Activated CD8-positive, alpha-beta memory T cell treated with anti-CD3 and anti-CD28 coated beads, Interleukin-2, amount 10 ng/mL, durations not matched to agents 7 days and 5 days (primary cell): ENCODE data around the gene CLDN5. TPM values are rescaled to one million over a fixed set of nuclear protein-coding genes. Genes with fewer than 3 reads are reported as not detected.

Experiments used
- ATAC-seq: fragments of 150-1000 bp; cut with Tn5 transposase; one replicate; pipeline ENCODE4 v1.10.0; 2021; ENCODE audit warnings: moderate library complexity
- CTCF ChIA-PET: fragments of 350-600 bp; sonication (Branson Sonifier 250); formaldehyde crosslinking; loops from one replicate; lab custom pipeline; 2021; ENCODE audit warnings: antibody characterized with exemption; lab: Charles Lee
- DNase-seq: peaks from one replicate; pipeline ENCODE4 v3.0.0-alpha.2; 2020
- H3K27ac Mint-ChIP-seq: one replicate; pipeline ENCODE4 v1.8.0; 2021; ENCODE audit warnings: mild to moderate bottlenecking, mixed read lengths
- H3K27me3 Mint-ChIP-seq: one replicate; pipeline ENCODE4 v1.8.0; 2021; ENCODE audit warnings: mixed read lengths
- H3K36me3 Mint-ChIP-seq: one replicate; pipeline ENCODE4 v1.8.0; 2021; ENCODE audit warnings: mild to moderate bottlenecking, mixed read lengths
- H3K4me1 Mint-ChIP-seq: one replicate; pipeline ENCODE4 v1.8.0; 2021; ENCODE audit warnings: mixed read lengths
- H3K4me3 Mint-ChIP-seq: one replicate; pipeline ENCODE4 v1.8.0; 2021; ENCODE audit warnings: mild to moderate bottlenecking, moderate library complexity, mixed read lengths
- H3K9me3 Mint-ChIP-seq: one replicate; pipeline ENCODE4 v1.8.0; 2022; ENCODE audit warnings: low read depth, mixed read lengths
- total RNA-seq, 2 experiments: library from RNA; stranded (reverse); gene quantifications; one replicate each; pipeline ENCODE4 v1.2.3, GENCODE V29; 2021

Gene CLDN5
- total RNA-seq, 2 experiments from 2014 or later, result not detected

DNA sequence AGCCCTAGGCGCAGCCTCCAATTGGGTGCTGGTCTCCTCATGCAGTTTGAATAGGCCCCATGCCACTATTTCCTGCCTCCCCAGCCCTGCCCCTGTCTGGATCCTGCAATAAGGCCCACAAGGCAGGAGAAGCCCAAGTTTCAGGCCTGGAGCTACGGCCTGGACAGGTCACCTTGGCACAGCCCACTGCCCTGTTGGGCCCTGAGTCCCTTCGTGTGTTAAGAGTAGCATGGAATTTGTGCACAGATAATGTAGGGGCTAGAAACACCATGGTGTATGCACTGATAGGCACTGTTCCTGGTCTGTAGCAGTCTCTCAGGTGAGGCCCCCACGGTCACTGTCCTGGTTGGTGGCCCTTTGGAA, 24.3 kb downstream of the CLDN5 start:
- CTCF ChIA-PET, result no interaction called here
- H3K4me1 Mint-ChIP-seq, result peaks cover 11% of the 10 kb centered on the region
- no peak overlapping the region for H3K27ac Mint-ChIP-seq
- DNase-seq, result no peak
- no peak for ATAC-seq
- H3K27me3 Mint-ChIP-seq, result no peaks in the 10 kb centered on the region
- H3K4me3 Mint-ChIP-seq, result no peak overlapping the region
- peaks cover 16% of the 10 kb centered on the region for H3K36me3 Mint-ChIP-seq
- no peaks in the 10 kb centered on the region for H3K9me3 Mint-ChIP-seq

DNA sequence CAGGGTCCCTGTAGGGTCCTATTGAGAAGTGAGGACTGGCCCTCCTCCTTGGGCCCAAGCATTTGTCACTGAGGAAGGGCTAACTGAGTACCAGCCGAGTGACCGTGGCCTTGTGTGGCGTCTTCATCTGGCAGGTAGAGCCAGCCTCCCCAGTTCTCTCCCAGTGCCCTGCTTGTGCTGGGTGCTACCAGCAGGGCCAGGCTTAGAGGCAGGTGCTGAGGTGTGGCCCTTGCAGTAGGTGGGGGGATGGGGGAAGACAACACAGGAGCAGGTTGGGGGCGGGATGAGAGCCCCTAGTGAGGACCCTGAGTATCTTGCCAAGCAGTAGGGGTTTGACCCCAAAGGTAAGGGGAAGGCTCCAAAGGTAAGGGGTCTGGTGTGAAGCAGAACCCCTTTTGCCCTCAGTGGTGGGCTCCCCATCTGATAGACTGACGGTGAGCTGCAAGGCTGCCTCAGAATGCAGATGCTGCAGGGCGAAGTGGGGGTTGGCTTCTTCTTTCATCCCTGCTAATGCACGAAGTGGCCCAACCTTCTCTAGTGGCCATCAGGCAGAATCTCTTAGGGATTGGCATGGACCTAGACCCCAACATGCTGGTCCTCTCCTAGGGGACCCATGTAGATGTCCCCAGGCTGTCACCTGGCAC, 24.9 kb downstream of the CLDN5 start:
- DNase-seq (no peak), ATAC-seq (no peak)
- H3K36me3 Mint-ChIP-seq, result peaks cover 18% of the 10 kb centered on the region
- CTCF ChIA-PET, result no interaction called here
- peaks cover 6% of the 10 kb centered on the region for H3K4me1 Mint-ChIP-seq
- no peak overlapping the region for H3K27ac Mint-ChIP-seq
- H3K27me3 Mint-ChIP-seq, result no peaks in the 10 kb centered on the region
- H3K9me3 Mint-ChIP-seq, result no peaks in the 10 kb centered on the region
- H3K4me3 Mint-ChIP-seq, result no peak overlapping the region

- H3K9me3 Mint-ChIP-seq, result no peaks in the 10 kb centered on the region
- peaks cover under 1% of the 10 kb centered on the region for H3K4me1 Mint-ChIP-seq
- ATAC-seq, result no peak
- no peak overlapping the region for H3K4me3 Mint-ChIP-seq
- no peaks in the 10 kb centered on the region for H3K27me3 Mint-ChIP-seq
- no peak overlapping the region for H3K27ac Mint-ChIP-seq
- CTCF ChIA-PET, result no interaction called here
- peaks cover 20% of the 10 kb centered on the region for H3K36me3 Mint-ChIP-seq
- DNase-seq, result no peak
Observed at GRCh38 chr22:19498866-19499190, 25.4 kb downstream of the CLDN5 start.

- Mint-ChIP-seq H3K27me3 (no peaks in the 10 kb centered on the region), H3K9me3 (no peaks in the 10 kb centered on the region), H3K36me3 (peaks cover 23% of the 10 kb centered on the region), H3K27ac (no peak overlapping the region), H3K4me3 (no peak overlapping the region), H3K4me1 (peaks cover 2% of the 10 kb centered on the region)
- no peak for DNase-seq
- ATAC-seq, result no peak
- CTCF ChIA-PET, result no interaction called here
Observed at GRCh38 chr22:19498154-19498865, 25.9 kb downstream of the CLDN5 start.

DNA sequence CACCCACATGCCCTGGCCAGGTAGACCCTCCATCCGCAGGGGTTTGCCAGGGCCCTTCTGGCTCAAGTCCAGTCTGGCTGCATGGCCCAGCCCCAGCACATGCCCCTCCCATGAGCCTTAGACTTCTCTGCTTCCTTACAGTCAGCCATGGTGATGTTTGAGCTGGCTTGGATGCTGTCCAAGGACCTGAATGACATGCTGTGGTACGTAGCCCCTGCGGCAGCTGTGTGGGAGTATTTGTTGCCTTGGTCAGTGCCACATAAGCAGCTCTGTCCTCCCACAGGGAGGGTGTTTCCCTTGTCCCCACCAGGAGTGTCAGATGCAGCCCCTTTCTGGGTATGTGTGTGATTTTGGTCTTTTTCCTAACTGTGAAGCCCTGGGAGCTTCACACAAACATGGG, 27.0 kb downstream of the CLDN5 start:
- H3K27ac Mint-ChIP-seq, result no peak overlapping the region
- peaks cover 7% of the 10 kb centered on the region for H3K4me1 Mint-ChIP-seq
- H3K27me3 Mint-ChIP-seq, result no peaks in the 10 kb centered on the region
- H3K4me3 Mint-ChIP-seq, result no peak overlapping the region
- CTCF ChIA-PET, result no interaction called here
- DNase-seq (no peak), ATAC-seq (no peak)
- peaks cover 31% of the 10 kb centered on the region for H3K36me3 Mint-ChIP-seq
- H3K9me3 Mint-ChIP-seq, result no peaks in the 10 kb centered on the region

GRCh38 chr22:19496324-19496630, 27.9 kb downstream of the CLDN5 start:
- Mint-ChIP-seq H3K4me1 (peaks cover 14% of the 10 kb centered on the region), H3K27me3 (no peaks in the 10 kb centered on the region), H3K4me3 (no peak overlapping the region), H3K9me3 (no peaks in the 10 kb centered on the region), H3K36me3 (peaks cover 39% of the 10 kb centered on the region), H3K27ac (no peak overlapping the region)
- ATAC-seq, result no peak
- DNase-seq, result no peak
- CTCF ChIA-PET, result interaction anchor here (1.3 kb wide), 1 partner anchor 134 kb away, joined by 5 read pairs; no protein-coding TSS in a partner anchor

DNA sequence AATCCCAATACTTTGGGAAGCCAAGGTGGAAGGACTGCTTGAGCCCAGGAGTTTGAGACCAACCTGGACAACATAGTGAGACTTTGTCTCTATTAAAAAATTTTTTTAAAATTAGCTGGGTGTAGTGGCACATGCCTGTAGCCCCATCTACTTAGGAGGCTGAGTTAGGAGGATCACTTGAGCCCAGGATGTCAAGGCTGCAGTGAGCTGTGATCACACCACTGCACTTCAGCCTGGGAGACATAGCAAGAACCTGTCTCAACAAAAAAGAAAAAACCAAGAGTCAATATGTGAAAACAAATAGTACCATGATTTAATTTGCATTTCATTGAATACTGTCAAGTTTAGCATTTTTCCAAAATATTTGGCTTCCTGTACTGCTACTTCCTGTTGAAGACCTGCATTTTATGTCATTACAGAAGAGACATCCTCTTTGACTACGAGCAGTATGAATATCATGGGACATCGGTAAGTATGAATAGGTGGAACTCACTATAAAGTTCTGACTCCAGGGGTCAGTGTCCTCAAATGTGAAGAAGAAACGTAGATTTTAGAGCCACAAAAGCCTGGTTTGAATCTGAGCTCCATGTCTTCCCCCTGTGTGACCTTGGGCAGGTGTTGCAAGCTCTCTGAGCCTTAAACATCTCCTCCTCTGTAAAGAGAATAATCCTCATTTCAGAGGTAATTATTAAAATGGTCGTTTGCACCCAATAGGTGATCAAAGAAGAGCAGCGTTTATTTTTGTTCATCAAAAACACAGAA, 28.5 kb downstream of the CLDN5 start:
- Mint-ChIP-seq H3K4me3 (no peak overlapping the region), H3K27me3 (no peaks in the 10 kb centered on the region), H3K27ac (no peak overlapping the region), H3K9me3 (no peaks in the 10 kb centered on the region), H3K4me1 (peaks cover 14% of the 10 kb centered on the region), H3K36me3 (peaks cover 39% of the 10 kb centered on the region)
- DNase-seq (no peak), ATAC-seq (no peak)
- CTCF ChIA-PET, result interaction anchor here (1.3 kb wide), 1 partner anchor 134 kb away, joined by 5 read pairs; no protein-coding TSS in a partner anchor

DNA sequence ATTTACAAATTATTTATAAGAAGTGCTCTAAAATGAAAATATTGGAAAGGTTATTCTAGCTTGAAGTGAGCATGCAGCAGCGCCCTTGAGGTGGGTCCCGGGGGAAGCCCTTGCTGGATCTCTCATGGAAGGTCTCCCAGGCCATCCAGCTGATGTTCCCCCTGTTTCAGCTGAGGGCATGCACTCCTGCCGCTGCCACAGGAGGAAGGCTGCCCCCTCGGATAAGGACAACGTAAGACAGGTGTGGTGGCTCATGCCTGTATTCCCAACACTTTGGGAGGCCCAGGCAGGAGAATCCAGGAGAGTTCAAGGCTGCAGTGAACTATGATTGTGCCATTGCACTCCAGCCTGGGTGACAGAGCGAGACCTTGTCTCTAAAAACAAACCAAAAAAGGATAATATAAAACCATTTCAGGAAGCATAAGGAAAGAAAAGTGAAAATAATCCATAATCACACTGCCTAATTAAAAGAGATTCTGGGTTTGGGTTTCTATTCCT, 29.5 kb downstream of the CLDN5 start:
- no peak overlapping the region for H3K4me3 Mint-ChIP-seq
- H3K36me3 Mint-ChIP-seq, result peaks cover 45% of the 10 kb centered on the region
- DNase-seq, result no peak
- ATAC-seq, result no peak
- peaks cover 19% of the 10 kb centered on the region for H3K4me1 Mint-ChIP-seq
- H3K27ac Mint-ChIP-seq, result no peak overlapping the region
- H3K27me3 Mint-ChIP-seq, result no peaks in the 10 kb centered on the region
- no peaks in the 10 kb centered on the region for H3K9me3 Mint-ChIP-seq
- CTCF ChIA-PET, result no interaction called here

DNA sequence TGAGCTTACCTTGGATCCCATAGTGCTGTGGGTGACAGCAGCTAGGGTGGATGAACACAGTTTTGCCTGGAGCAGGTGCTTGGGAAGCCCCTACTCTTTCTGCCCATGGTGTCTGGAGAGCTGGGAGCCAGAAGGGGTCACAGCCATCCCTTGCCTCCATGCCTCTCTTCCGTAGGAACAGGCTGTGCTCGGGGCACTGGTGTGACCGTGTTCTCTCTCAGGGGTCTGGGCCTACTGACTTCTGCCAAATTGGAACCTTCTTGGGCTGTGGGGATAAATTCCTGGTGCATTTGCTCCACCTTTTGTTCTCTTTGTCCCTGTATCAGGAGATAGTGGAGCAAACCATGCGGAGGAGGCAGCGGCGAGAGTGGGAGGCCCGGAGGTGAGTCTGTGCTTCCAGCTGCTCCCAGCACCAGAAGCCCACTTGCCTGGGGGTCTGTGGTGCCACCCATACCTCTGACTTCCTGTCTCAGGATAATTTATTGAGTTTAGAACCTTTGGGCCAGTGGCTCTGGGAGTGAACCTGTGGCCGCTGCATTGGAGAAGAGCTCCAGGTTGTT, 30.1 kb downstream of the CLDN5 start:
- Mint-ChIP-seq H3K4me1 (peaks cover 21% of the 10 kb centered on the region), H3K9me3 (no peaks in the 10 kb centered on the region), H3K27me3 (no peaks in the 10 kb centered on the region), H3K4me3 (no peak overlapping the region), H3K27ac (no peak overlapping the region), H3K36me3 (peaks cover 46% of the 10 kb centered on the region)
- no peak for DNase-seq
- CTCF ChIA-PET, result no interaction called here
- ATAC-seq, result no peak

DNA sequence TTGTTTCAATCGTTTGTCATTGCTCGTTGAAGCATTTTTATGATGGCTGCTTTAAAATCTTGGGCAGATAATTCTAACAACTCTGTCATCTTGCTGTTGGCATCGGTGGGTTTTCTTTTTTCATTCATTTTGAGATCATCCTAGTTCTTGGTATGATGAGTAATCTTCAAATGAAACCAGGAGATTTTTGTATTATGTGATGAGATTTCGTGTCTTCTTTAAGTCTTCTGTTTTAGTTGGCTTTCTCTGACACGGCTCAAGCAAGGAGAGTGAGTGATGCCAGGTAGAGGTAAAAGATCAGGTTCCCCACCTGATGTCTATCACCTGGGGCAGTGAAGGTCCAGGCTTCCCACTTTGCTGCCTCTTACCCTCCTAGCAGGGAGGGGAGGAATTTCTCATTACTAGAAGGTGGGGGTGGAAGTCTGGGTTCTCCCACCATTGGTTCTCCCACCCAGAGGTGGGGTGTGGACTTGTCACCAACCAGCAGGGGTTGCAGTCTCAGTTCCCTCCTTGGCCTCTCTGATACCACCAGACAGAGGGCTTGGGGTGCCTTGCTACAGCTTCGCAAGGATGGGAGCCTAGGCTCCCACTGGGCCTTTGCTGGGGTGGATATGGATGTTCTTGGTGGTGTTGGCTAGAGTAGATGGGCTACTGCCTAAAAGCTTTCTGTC, 31.6 kb downstream of the CLDN5 start:
- ATAC-seq (peak; percentile 23), DNase-seq (no peak)
- H3K36me3 Mint-ChIP-seq, result peaks cover 56% of the 10 kb centered on the region
- CTCF ChIA-PET, result interaction anchor here (1.9 kb wide), 1 partner anchor 15 kb away, joined by 5 read pairs; no protein-coding TSS in a partner anchor
- H3K27me3 Mint-ChIP-seq, result no peaks in the 10 kb centered on the region
- H3K9me3 Mint-ChIP-seq, result no peaks in the 10 kb centered on the region
- H3K27ac Mint-ChIP-seq, result peak overlapping the region; percentile 36
- no peak overlapping the region for H3K4me3 Mint-ChIP-seq
- peaks cover 21% of the 10 kb centered on the region for H3K4me1 Mint-ChIP-seq

GRCh38 chr22:19490628-19491230, 33.5 kb downstream of the CLDN5 start:
- CTCF ChIA-PET, result interaction anchor here (1.2 to 1.9 kb wide), 2 partner anchors 13 to 16 kb away, joined by 4 to 5 read pairs; no protein-coding TSS in a partner anchor
- Mint-ChIP-seq H3K27ac (no peak overlapping the region), H3K36me3 (peaks cover 51% of the 10 kb centered on the region)

GRCh38 chr22:19488884-19489843, 35.0 kb downstream of the CLDN5 start:
- no peaks in the 10 kb centered on the region for H3K27me3 Mint-ChIP-seq
- H3K27ac Mint-ChIP-seq, result no peak overlapping the region
- ATAC-seq (no peak), DNase-seq (no peak)
- CTCF ChIA-PET, result interaction anchor here (1.7 kb wide), 1 partner anchor 141 kb away, joined by 6 read pairs; no protein-coding TSS in a partner anchor
- peaks cover 23% of the 10 kb centered on the region for H3K4me1 Mint-ChIP-seq
- H3K4me3 Mint-ChIP-seq, result no peak overlapping the region
- H3K36me3 Mint-ChIP-seq, result peaks cover 55% of the 10 kb centered on the region
- no peaks in the 10 kb centered on the region for H3K9me3 Mint-ChIP-seq

More at GRCh38 chr22:19490628-19491230, 33.5 kb downstream of the CLDN5 start:
- DNase-seq (no peak), ATAC-seq (no peak)
- no peaks in the 10 kb centered on the region for H3K9me3 Mint-ChIP-seq
- H3K4me1 Mint-ChIP-seq, result peaks cover 21% of the 10 kb centered on the region
- H3K4me3 Mint-ChIP-seq, result no peak overlapping the region
- H3K27me3 Mint-ChIP-seq, result no peaks in the 10 kb centered on the region
